Gastrocnemius medialis (tissue), 4 donors: Measurements from ENCODE around the gene ITGA11. TPM values are rescaled to one million over a fixed set of nuclear protein-coding genes. Genes with fewer than 3 reads are reported as not detected.

Source experiments
- ATAC-seq, 2 donors: fragments of 150-250 bp; one replicate each; pipeline ENCODE4 v1.9.1; 2016
- DNase-seq, 2 donors: peaks; one replicate each; pipeline ENCODE4 v3.0.0-alpha.2; 2019
- H3K27ac ChIP-seq, 4 donors: fragments of 200-600 bp; sonication (generic); 1 replicate in 1 of 4; 2 replicates in 3 of 4; pipeline ENCODE4 v1.5.1; 2016 to 2018; ENCODE audit warnings: mild to moderate bottlenecking in 2 of 4, moderate library complexity in 1 of 4
- H3K27me3 ChIP-seq, 3 donors: fragments of 200-600 bp; sonication (generic) in 2 of 3; 1 replicate in 1 of 3; 2 replicates in 2 of 3; pipeline versions ENCODE4 v1.5.1 to v1.6.0; 2016 to 2019; ENCODE audit warnings: mild to moderate bottlenecking in 1 of 3, moderate library complexity in 1 of 3
- H3K36me3 ChIP-seq, 2 donors: fragments of 200-600 bp; sonication (generic) in 1 of 2; one replicate each; pipeline ENCODE4 v1.5.1; 2017 to 2018
- H3K4me1 ChIP-seq, 2 donors: fragments of 200-600 bp; sonication (generic) in 1 of 2; one replicate each; pipeline ENCODE4 v1.5.1; 2016 to 2017; ENCODE audit warnings: mild to moderate bottlenecking in 2 of 2
- H3K4me3 ChIP-seq, 4 donors: fragments of 200-600 bp; sonication (generic) in 3 of 4; 1 replicate in 1 of 4; 2 replicates in 3 of 4; pipeline ENCODE4 v1.5.1; 2016 to 2019; ENCODE audit warnings: mild to moderate bottlenecking in 2 of 4
- H3K9me3 ChIP-seq, 3 donors: fragments of 200-600 bp; sonication (generic) in 2 of 3; 1 replicate in 1 of 3; 2 replicates in 2 of 3; pipeline ENCODE4 v1.5.1; 2016 to 2019
- POLR2A ChIP-seq, 2 donors: fragments of 450-650 bp; IDR thresholded peaks; one replicate each; pipeline ENCODE4 v1.6.1; 2017; ENCODE audit warnings: antibody characterized with exemption in 2 of 2, mild to moderate bottlenecking in 2 of 2, moderate library complexity in 2 of 2
- in situ Hi-C, 4 donors: fragments of 200-750 bp; cut with MboI; loops; one replicate each; pipeline versions ENCODE4 v1.15.0 to v1.8.0; 2017; ENCODE audit warnings: low sequenced_read_pairs in 4 of 4
- intact Hi-C: fragments of 100-400 bp; cut with DNase I; formaldehyde crosslinking; loops from one replicate; pipeline ENCODE4 v1.15.1; 2023; ENCODE audit warnings: low total_unique reads
- total RNA-seq, 4 donors: library from RNA; depleted of rRNA; stranded (reverse); fragments of >200 nt; gene quantifications; one replicate each; pipeline versions ENCODE4 v1.1.0 to v1.2.3, GENCODE V29; 2016
- TF ChIP-seq, protein P1 (sequence below), 5 experiments: fragments of 450-650 bp in 3 of 5; fragments of 200-600 bp in 2 of 5; sonication (generic) in 2 of 5; IDR thresholded peaks in 4 of 5; conservative IDR thresholded peaks in 1 of 5; 1 replicate in 4 of 5; 2 replicates in 1 of 5; pipeline ENCODE4 v1.5.1; 2016 to 2019; ENCODE audit warnings: antibody characterized with exemption in 5 of 5, mild to moderate bottlenecking in 3 of 5, moderate library complexity in 3 of 5

Gene ITGA11
- total RNA-seq, 4 donors from 2014 or later, result 1.5 to 12.0 (median 2.5) TPM

GRCh38 chr15:68382286-68383007 is 49.5 kb downstream of the ITGA11 start:
- Histone ChIP-seq H3K27ac (no peak overlapping the region), H3K4me3 (no peak overlapping the region), H3K4me1 (no peaks in the 10 kb centered on the region), H3K27me3 (no peaks in the 10 kb centered on the region), H3K9me3 (no peaks in the 10 kb centered on the region), H3K36me3 (no peaks in the 10 kb centered on the region)
- DNase-seq (no peak), ATAC-seq (no peak)
- in situ Hi-C loops (loop anchor here in 2 of 4 donors (5.0 to 10.0 kb wide), 2 partner anchors 75 to 138 kb away; no protein-coding TSS in a partner anchor), intact Hi-C loops (loop anchor here (1.0 kb wide), 1 partner anchor 76 kb away; no protein-coding TSS in a partner anchor)
- TF ChIP-seq, protein P1, sequence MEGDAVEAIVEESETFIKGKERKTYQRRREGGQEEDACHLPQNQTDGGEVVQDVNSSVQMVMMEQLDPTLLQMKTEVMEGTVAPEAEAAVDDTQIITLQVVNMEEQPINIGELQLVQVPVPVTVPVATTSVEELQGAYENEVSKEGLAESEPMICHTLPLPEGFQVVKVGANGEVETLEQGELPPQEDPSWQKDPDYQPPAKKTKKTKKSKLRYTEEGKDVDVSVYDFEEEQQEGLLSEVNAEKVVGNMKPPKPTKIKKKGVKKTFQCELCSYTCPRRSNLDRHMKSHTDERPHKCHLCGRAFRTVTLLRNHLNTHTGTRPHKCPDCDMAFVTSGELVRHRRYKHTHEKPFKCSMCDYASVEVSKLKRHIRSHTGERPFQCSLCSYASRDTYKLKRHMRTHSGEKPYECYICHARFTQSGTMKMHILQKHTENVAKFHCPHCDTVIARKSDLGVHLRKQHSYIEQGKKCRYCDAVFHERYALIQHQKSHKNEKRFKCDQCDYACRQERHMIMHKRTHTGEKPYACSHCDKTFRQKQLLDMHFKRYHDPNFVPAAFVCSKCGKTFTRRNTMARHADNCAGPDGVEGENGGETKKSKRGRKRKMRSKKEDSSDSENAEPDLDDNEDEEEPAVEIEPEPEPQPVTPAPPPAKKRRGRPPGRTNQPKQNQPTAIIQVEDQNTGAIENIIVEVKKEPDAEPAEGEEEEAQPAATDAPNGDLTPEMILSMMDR (IDR thresholded peaks at IDR 0.05 in 4 of 5, conservative IDR thresholded peaks at IDR 0.05 in 1 of 5), result no peak
- TF ChIP-seq POLR2A (IDR thresholded peaks at IDR 0.05), result no peak

- intact Hi-C loops (no loop called here), in situ Hi-C loops (loop anchor here in 2 of 4 donors (5.0 to 10.0 kb wide), 2 partner anchors 73 to 136 kb away; no protein-coding TSS in a partner anchor)
- Histone ChIP-seq H3K9me3 (no peaks in the 10 kb centered on the region), H3K4me3 (no peak overlapping the region), H3K4me1 (no peaks in the 10 kb centered on the region), H3K27me3 (no peaks in the 10 kb centered on the region), H3K27ac (no peak overlapping the region), H3K36me3 (no peaks in the 10 kb centered on the region)
- no peak for ATAC-seq
- DNase-seq, result no peak
- TF ChIP-seq, protein P1 (IDR thresholded peaks at IDR 0.05 in 4 of 5, conservative IDR thresholded peaks at IDR 0.05 in 1 of 5), result no peak
These were observed 51.5 kb downstream of the ITGA11 start for GRCh38 chr15:68380456-68380855.

DNA sequence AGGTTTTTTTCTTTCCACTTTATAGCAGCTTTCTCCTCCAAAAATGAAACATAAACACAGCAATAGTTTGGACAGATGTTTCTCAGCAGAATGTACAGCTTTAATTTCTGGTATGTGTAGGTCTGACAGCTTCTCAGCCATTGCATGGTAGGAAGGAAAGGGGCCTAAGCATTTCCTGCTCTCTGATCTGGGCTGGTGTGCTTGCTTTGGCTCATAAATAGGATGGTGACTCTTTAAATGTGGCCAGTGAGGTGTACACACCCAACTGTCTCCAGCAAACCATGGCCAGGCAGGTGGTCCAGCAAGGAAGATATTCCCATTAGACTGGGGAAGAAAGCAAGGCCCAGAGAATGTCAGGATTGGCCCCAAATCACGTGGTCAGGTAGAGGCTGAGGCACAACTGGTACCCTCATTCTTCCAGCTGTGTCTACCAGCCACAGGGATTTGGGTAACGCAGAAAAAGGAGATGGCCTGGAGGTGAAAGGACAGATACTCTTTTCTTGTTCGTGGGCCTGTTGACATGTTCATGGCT is 52.1 kb downstream of the ITGA11 start:
- Histone ChIP-seq H3K4me3 (no peak overlapping the region), H3K4me1 (no peaks in the 10 kb centered on the region), H3K36me3 (no peaks in the 10 kb centered on the region), H3K27ac (no peak overlapping the region), H3K9me3 (no peaks in the 10 kb centered on the region), H3K27me3 (no peaks in the 10 kb centered on the region)
- ATAC-seq (no peak), DNase-seq (no peak)
- TF ChIP-seq, protein P1 (IDR thresholded peaks at IDR 0.05 in 4 of 5, conservative IDR thresholded peaks at IDR 0.05 in 1 of 5), result no peak
- TF ChIP-seq POLR2A (IDR thresholded peaks at IDR 0.05), result no peak
- intact Hi-C loops, result no loop called here
- in situ Hi-C loops, result loop anchor here (5.0 to 10.0 kb wide), 3 partner anchors 73 to 135 kb away; no protein-coding TSS in a partner anchor

- Histone ChIP-seq H3K36me3 (no peaks in the 10 kb centered on the region), H3K4me1 (no peaks in the 10 kb centered on the region), H3K27ac (no peak overlapping the region), H3K9me3 (no peaks in the 10 kb centered on the region), H3K27me3 (no peaks in the 10 kb centered on the region), H3K4me3 (no peak overlapping the region)
- TF ChIP-seq, protein P1 (IDR thresholded peaks at IDR 0.05 in 4 of 5, conservative IDR thresholded peaks at IDR 0.05 in 1 of 5), result no peak
- no peak for TF ChIP-seq POLR2A (IDR thresholded peaks at IDR 0.05)
- ATAC-seq, result no peak
- no peak for DNase-seq
- in situ Hi-C loops, result loop anchor here in 3 of 4 donors (5.0 to 10.0 kb wide), 3 partner anchors 72 to 134 kb away; no protein-coding TSS in a partner anchor
- intact Hi-C loops, result no loop called here
These were observed 52.8 kb downstream of the ITGA11 start for GRCh38 chr15:68379058-68379758.
